ENCODE measurements around the gene SATB2.

SATB2 gene

DNA sequence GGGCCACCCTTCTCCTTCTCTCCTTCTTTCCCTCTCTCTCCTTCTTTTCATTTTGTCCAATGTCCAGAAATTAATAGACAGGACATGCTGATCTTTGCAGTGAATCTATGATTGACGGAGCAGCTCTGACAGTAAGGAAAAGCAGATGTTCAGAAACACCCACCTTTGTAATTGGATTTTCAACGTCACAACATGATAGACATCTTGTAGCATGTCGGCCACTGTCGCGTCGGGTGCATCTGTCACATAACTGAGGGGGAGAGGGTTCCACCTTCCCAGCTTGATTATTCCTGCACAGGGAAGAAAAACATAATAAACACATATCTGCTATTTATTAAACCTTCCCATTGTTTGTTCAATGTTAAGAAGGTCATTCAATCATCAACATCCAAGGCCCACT lies 76.2 kb downstream of the SATB2 start:
- FAIRE-seq (no peak), DNase-seq (ENCODE audit: insufficient read length, low spot score) (no peak)
- TF ChIP-seq, protein P1, sequence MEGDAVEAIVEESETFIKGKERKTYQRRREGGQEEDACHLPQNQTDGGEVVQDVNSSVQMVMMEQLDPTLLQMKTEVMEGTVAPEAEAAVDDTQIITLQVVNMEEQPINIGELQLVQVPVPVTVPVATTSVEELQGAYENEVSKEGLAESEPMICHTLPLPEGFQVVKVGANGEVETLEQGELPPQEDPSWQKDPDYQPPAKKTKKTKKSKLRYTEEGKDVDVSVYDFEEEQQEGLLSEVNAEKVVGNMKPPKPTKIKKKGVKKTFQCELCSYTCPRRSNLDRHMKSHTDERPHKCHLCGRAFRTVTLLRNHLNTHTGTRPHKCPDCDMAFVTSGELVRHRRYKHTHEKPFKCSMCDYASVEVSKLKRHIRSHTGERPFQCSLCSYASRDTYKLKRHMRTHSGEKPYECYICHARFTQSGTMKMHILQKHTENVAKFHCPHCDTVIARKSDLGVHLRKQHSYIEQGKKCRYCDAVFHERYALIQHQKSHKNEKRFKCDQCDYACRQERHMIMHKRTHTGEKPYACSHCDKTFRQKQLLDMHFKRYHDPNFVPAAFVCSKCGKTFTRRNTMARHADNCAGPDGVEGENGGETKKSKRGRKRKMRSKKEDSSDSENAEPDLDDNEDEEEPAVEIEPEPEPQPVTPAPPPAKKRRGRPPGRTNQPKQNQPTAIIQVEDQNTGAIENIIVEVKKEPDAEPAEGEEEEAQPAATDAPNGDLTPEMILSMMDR (IDR thresholded peaks at IDR 0.05; ENCODE audit: insufficient read depth, missing control alignments), result no peak

DNA sequence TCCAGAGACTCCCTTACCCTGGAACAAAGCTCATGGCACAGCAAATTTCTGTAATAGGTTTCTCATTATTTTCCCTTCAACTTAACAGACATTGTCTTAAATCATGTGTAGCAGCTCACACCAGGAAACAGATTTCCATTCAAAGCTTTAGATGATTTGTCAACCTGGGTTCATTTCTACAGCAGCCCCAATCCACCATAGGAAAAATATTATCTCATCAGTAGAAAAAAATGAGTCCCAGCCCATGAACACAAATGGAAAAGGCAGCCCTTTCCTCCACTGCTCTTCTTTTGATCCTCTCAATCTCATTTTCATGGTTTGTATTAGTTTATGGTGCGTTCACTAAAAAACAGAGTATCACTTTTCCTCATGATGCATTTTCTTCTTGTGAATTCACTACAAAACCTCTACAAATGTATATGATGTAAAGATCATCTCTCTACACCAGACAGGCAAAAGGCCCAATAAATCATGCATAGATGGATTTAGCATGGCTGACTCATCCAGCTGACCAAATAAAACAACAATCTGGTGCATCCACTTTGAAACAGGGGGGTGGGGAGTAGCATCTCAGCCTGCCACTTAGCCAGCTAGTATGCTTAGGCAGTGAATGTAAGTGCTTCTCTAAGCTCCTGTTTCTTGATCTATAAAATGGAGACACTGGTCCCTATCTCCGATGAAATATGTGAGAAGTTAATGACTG lies 78.6 kb downstream of the SATB2 start:
- TF ChIP-seq, protein P1 (IDR thresholded peaks at IDR 0.05; ENCODE audit: insufficient read depth, missing control alignments), result no peak
- FAIRE-seq (no peak), DNase-seq (ENCODE audit: insufficient read length, low spot score) (no peak)

DNA sequence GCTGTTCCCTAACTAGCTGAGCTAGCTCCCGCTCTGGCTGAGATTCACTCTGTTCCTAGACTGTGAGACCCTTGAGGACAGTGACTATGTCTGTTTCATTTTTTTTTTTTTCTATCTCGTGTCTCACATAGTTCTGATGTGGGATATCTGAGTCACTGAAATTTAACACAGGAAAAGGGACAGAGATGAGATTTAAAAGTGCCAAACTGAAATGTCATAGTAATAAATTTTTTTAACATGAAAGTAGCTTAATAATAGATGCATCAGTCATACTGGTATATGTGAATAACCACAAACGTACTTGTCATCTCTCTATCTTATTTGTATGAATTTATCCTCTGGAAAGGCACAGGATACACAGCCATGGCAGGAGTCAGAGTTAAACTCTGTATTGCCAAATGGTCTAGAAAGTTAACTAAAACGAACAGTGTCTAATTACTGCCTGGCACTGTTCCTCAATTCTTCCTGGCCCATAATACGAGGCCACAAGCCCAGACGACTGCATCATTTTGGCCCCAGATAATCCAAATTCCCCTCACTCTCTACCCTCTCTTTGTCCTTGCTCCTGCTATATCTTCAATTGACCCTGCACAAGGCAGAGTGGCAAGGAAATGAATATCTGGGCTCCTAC lies 87.5 kb downstream of the SATB2 start:
- no peak for DNase-seq (ENCODE audit: insufficient read length, low spot score)
- TF ChIP-seq, protein P1 (IDR thresholded peaks at IDR 0.05; ENCODE audit: insufficient read depth, missing control alignments), result no peak
- no peak for FAIRE-seq

DNA sequence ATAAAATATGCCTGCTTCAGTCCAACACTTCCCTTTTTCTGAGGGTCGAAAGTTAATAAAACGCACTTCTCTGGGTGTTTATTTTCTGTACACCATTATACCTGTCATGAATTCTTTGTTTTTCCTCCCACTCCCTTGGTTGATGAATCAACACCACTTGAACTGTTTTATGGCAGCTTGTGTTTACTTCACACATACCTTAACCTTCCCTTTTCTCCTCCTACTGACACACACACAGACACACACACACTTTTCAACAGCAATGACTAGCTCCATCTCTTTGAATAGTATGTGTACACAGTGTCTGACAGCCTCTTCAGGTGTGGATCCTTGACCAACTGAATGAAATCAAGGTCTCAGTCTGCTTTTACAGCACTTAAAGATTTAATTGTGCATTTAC lies 91.3 kb downstream of the SATB2 start:
- DNase-seq (ENCODE audit: insufficient read length, low spot score) (no peak), FAIRE-seq (no peak)
- TF ChIP-seq, protein P1 (IDR thresholded peaks at IDR 0.05; ENCODE audit: insufficient read depth, missing control alignments), result no peak

DNA sequence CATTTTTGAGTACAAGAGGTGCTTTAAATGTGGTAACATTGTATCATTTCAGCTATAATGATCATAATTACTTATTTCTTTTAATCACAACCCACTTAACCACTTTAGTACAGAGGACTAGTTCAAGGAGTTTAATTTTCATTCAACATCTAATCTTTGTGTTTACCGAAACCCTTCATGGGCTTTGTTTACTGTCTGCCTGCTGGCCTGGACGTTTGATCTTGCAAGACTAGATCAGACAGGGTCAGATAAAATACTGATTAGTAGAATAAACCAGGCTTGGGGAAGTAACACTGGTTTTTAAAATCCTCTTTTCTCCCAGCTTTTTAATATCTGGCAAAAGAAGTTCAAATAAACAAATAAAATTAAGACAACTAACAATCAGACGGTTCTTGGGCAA lies 93.6 kb downstream of the SATB2 start:
- DNase-seq (ENCODE audit: insufficient read length, low spot score) (no peak), FAIRE-seq (no peak)
- TF ChIP-seq, protein P1 (IDR thresholded peaks at IDR 0.05; ENCODE audit: insufficient read depth, missing control alignments), result no peak

DNA sequence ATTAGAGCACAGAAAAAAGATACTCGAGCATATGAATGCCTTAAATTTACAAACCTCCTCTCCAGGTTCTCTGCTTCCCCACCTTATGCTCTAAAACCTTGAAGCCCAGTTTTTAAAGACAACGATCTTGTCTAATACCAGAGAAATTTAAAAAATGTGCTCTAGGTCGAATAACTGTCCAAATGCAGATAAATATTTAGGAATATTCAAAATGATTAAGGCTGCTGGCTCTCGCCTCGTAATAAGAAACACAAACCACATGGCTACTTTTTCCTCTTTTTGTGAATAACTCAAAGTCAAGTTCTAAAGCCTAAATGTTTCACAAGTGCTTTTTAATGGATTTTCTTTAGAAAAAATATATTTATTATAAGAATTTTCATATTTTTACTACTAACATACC lies 101.3 kb downstream of the SATB2 start:
- DNase-seq (ENCODE audit: insufficient read length, low spot score), result no peak

More for the DNA sequence above, 101.3 kb downstream of the SATB2 start:
- TF ChIP-seq, protein P1 (IDR thresholded peaks at IDR 0.05; ENCODE audit: insufficient read depth, missing control alignments), result no peak
- no peak for FAIRE-seq

Measured in D721Med (cell line).